Activated naive CD4-positive, alpha-beta T cell treated with anti-CD3 and anti-CD28 coated beads, Interleukin-2, amount 50 U/mL, for 24 hours (primary cell): Measurements from ENCODE around the gene GPR17.

Source experiments
- H3K27ac Mint-ChIP-seq: one replicate; pipeline ENCODE4 v1.8.0; 2021; ENCODE audit warnings: mild to moderate bottlenecking, mixed read lengths
- H3K27me3 Mint-ChIP-seq: one replicate; pipeline ENCODE4 v1.8.0; 2021; ENCODE audit warnings: mixed read lengths
- H3K36me3 Mint-ChIP-seq: one replicate; pipeline ENCODE4 v1.8.0; 2021; ENCODE audit warnings: mixed read lengths
- H3K4me1 Mint-ChIP-seq: one replicate; pipeline ENCODE4 v1.8.0; 2021; ENCODE audit warnings: mixed read lengths
- H3K4me3 Mint-ChIP-seq: one replicate; pipeline ENCODE4 v1.8.0; 2021; ENCODE audit warnings: mild to moderate bottlenecking, mixed read lengths
- H3K9me3 Mint-ChIP-seq: one replicate; pipeline ENCODE4 v1.8.0; 2021; ENCODE audit warnings: mixed read lengths

GPR17 gene

GRCh38 chr2:127642706-127643438 lies 3.1 kb upstream of the GPR17 start:
- Mint-ChIP-seq H3K36me3 (no peaks in the 10 kb centered on the region), H3K27ac (peak overlapping the region; percentile 92), H3K27me3 (no peaks in the 10 kb centered on the region), H3K4me3 (peak overlapping the region; percentile 49), H3K9me3 (no peaks in the 10 kb centered on the region), H3K4me1 (peaks cover 50% of the 10 kb centered on the region)

- Mint-ChIP-seq H3K27ac (no peak overlapping the region), H3K36me3 (no peaks in the 10 kb centered on the region), H3K27me3 (no peaks in the 10 kb centered on the region), H3K4me3 (no peak overlapping the region), H3K9me3 (no peaks in the 10 kb centered on the region), H3K4me1 (peaks cover 50% of the 10 kb centered on the region)
Observed at GRCh38 chr2:127643439-127644065, 2.4 kb upstream of the GPR17 start.

- no peaks in the 10 kb centered on the region for H3K36me3 Mint-ChIP-seq
- H3K27ac Mint-ChIP-seq, result peak overlapping the region; percentile 74
- no peaks in the 10 kb centered on the region for H3K9me3 Mint-ChIP-seq
- no peak overlapping the region for H3K4me3 Mint-ChIP-seq
- no peaks in the 10 kb centered on the region for H3K27me3 Mint-ChIP-seq
- peaks cover 49% of the 10 kb centered on the region for H3K4me1 Mint-ChIP-seq
Observed at GRCh38 chr2:127644066-127645025, 1.6 kb upstream of the GPR17 start.

GRCh38 chr2:127645026-127645394 lies 943 bp upstream of the GPR17 start:
- H3K27me3 Mint-ChIP-seq, result no peaks in the 10 kb centered on the region
- no peaks in the 10 kb centered on the region for H3K9me3 Mint-ChIP-seq
- no peaks in the 10 kb centered on the region for H3K36me3 Mint-ChIP-seq
- no peak overlapping the region for H3K27ac Mint-ChIP-seq
- no peak overlapping the region for H3K4me3 Mint-ChIP-seq
- H3K4me1 Mint-ChIP-seq, result peaks cover 48% of the 10 kb centered on the region

- Mint-ChIP-seq H3K4me1 (peaks cover 38% of the 10 kb centered on the region), H3K4me3 (no peak overlapping the region), H3K36me3 (no peaks in the 10 kb centered on the region), H3K9me3 (no peaks in the 10 kb centered on the region), H3K27me3 (no peaks in the 10 kb centered on the region), H3K27ac (no peak overlapping the region)
Observed at GRCh38 chr2:127646487-127647241, 711 bp downstream of the GPR17 start.

GRCh38 chr2:127647242-127648190 lies 1.6 kb downstream of the GPR17 start:
- peaks cover 38% of the 10 kb centered on the region for H3K4me1 Mint-ChIP-seq
- H3K9me3 Mint-ChIP-seq, result no peaks in the 10 kb centered on the region
- H3K36me3 Mint-ChIP-seq, result no peaks in the 10 kb centered on the region
- peak overlapping the region; percentile 59 for H3K27ac Mint-ChIP-seq
- H3K4me3 Mint-ChIP-seq, result no peak overlapping the region
- no peaks in the 10 kb centered on the region for H3K27me3 Mint-ChIP-seq

GRCh38 chr2:127648321-127648720 lies 2.4 kb downstream of the GPR17 start:
- H3K36me3 Mint-ChIP-seq, result no peaks in the 10 kb centered on the region
- no peaks in the 10 kb centered on the region for H3K27me3 Mint-ChIP-seq
- peaks cover 36% of the 10 kb centered on the region for H3K4me1 Mint-ChIP-seq
- H3K9me3 Mint-ChIP-seq, result no peaks in the 10 kb centered on the region
- no peak overlapping the region for H3K27ac Mint-ChIP-seq
- peak overlapping the region; percentile 26 for H3K4me3 Mint-ChIP-seq

GRCh38 chr2:127649100-127649611 lies 3.2 kb downstream of the GPR17 start:
- peaks cover 29% of the 10 kb centered on the region for H3K4me1 Mint-ChIP-seq
- peak overlapping the region; percentile 70 for H3K4me3 Mint-ChIP-seq
- H3K36me3 Mint-ChIP-seq, result no peaks in the 10 kb centered on the region
- H3K9me3 Mint-ChIP-seq, result no peaks in the 10 kb centered on the region
- no peaks in the 10 kb centered on the region for H3K27me3 Mint-ChIP-seq
- peak overlapping the region; percentile 32 for H3K27ac Mint-ChIP-seq

GRCh38 chr2:127649684-127650040 lies 3.7 kb downstream of the GPR17 start:
- H3K9me3 Mint-ChIP-seq, result no peaks in the 10 kb centered on the region
- H3K4me1 Mint-ChIP-seq, result peaks cover 24% of the 10 kb centered on the region
- H3K36me3 Mint-ChIP-seq, result no peaks in the 10 kb centered on the region
- H3K4me3 Mint-ChIP-seq, result peak overlapping the region; percentile 70
- no peaks in the 10 kb centered on the region for H3K27me3 Mint-ChIP-seq
- H3K27ac Mint-ChIP-seq, result no peak overlapping the region

GRCh38 chr2:127650041-127650784 lies 4.3 kb downstream of the GPR17 start:
- H3K36me3 Mint-ChIP-seq, result no peaks in the 10 kb centered on the region
- H3K9me3 Mint-ChIP-seq, result no peaks in the 10 kb centered on the region
- H3K4me3 Mint-ChIP-seq, result no peak overlapping the region
- H3K4me1 Mint-ChIP-seq, result peaks cover 23% of the 10 kb centered on the region
- no peak overlapping the region for H3K27ac Mint-ChIP-seq
- H3K27me3 Mint-ChIP-seq, result no peaks in the 10 kb centered on the region

GRCh38 chr2:127650785-127651380 lies 4.9 kb downstream of the GPR17 start:
- Mint-ChIP-seq H3K4me1 (peaks cover 23% of the 10 kb centered on the region), H3K27ac (peak overlapping the region; percentile 51), H3K9me3 (no peaks in the 10 kb centered on the region), H3K27me3 (no peaks in the 10 kb centered on the region), H3K36me3 (no peaks in the 10 kb centered on the region), H3K4me3 (no peak overlapping the region)

GRCh38 chr2:127651381-127651809 lies 5.4 kb downstream of the GPR17 start:
- no peak overlapping the region for H3K4me3 Mint-ChIP-seq
- no peaks in the 10 kb centered on the region for H3K9me3 Mint-ChIP-seq
- H3K27ac Mint-ChIP-seq, result no peak overlapping the region
- H3K27me3 Mint-ChIP-seq, result no peaks in the 10 kb centered on the region
- H3K4me1 Mint-ChIP-seq, result peaks cover 23% of the 10 kb centered on the region
- no peaks in the 10 kb centered on the region for H3K36me3 Mint-ChIP-seq

- Mint-ChIP-seq H3K27ac (peak overlapping the region; percentile 46), H3K36me3 (no peaks in the 10 kb centered on the region), H3K27me3 (no peaks in the 10 kb centered on the region), H3K9me3 (no peaks in the 10 kb centered on the region), H3K4me3 (no peak overlapping the region), H3K4me1 (peaks cover 19% of the 10 kb centered on the region)
Observed at GRCh38 chr2:127651971-127652550, 6.1 kb downstream of the GPR17 start.
